CD4-positive, alpha-beta T cell treated with Interleukin-6 for 4 hours (primary cell): ENCODE results near the gene NACC2.

Experiments
- DNase-seq: peaks from one replicate; pipeline ENCODE4 v3.0.0-alpha.2; 2020; ENCODE audit warnings: mixed read lengths

The NACC2 gene, protein sequence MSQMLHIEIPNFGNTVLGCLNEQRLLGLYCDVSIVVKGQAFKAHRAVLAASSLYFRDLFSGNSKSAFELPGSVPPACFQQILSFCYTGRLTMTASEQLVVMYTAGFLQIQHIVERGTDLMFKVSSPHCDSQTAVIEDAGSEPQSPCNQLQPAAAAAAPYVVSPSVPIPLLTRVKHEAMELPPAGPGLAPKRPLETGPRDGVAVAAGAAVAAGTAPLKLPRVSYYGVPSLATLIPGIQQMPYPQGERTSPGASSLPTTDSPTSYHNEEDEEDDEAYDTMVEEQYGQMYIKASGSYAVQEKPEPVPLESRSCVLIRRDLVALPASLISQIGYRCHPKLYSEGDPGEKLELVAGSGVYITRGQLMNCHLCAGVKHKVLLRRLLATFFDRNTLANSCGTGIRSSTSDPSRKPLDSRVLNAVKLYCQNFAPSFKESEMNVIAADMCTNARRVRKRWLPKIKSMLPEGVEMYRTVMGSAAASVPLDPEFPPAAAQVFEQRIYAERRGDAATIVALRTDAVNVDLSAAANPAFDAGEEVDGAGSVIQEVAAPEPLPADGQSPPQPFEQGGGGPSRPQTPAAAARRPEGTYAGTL

DNA sequence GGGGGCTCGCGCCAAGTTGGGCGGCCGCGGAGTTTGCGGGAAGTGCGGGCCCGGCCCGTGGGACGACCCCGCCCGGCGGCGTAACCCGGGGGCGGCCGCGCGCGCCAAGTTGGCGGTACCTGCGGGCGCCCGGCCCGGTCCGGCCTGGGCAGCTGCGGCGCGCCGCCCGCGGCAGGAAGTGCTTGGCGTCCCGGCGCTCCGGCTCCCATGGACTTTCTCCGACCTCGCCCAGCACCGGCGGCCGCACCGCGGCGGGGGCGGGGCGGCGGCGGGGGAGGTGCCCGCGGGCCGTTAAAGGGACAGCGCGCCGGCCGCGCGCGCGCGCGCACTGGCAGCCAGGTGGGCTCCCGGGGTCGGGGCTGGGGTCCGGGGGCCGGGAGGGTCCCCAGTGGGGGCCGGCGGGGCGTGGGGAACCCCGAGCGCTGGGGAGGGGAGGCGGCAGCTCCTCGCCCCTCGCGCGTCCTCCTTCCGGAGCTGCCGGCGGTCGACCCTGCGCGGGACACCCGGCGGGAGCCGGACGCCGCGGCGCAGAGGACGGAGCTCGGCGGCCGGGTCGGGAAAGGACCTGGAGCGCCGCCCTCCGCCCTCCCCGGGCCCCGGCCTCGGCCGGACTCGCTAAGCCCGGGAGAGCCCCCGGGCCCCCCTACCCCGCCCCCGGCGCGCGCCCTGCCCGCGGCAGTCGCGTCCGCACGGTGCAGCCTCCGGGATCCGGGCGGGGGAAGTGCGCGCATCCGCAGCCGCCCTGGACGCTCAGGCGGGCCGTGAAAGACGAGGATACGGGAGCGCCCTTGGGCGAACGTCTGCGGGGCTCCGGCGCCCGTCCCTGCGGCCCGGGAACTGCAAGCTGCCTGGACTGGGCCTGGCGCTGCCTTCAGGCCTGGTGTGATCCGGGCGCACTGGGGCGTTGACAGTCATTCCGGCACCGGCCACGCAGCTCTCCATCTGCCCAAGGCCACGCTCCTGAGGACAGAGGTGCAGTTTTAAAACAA lies at the start of gene NACC2:
TSS of gene NACC2 (minus strand) at position 220 of the 989 bp plus-strand sequence. CDS start 44,768 bp downstream, outside the sequence.
- DNase-seq: peak; percentile 46

DNA sequence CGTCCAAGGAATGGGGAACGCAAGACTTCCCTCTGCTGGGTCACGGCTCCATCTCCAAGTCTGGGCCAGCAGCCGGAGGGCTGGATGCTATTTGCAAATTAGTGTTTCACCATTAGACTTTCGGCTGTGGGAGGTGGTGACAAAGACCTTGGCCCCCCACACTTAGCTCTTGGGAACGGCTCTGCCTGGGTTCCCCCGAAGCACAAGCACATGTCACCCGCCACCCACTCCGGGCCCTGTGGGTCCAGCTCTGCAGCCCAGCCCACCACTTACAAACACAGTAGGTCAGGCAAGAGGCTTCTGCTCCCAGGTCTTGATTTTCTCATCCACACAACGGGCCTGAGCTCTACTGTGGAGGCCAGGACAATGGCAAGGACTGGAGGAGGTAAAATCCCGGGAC lies 49.4 kb upstream of the NACC2 start:
- no peak for DNase-seq

DNA sequence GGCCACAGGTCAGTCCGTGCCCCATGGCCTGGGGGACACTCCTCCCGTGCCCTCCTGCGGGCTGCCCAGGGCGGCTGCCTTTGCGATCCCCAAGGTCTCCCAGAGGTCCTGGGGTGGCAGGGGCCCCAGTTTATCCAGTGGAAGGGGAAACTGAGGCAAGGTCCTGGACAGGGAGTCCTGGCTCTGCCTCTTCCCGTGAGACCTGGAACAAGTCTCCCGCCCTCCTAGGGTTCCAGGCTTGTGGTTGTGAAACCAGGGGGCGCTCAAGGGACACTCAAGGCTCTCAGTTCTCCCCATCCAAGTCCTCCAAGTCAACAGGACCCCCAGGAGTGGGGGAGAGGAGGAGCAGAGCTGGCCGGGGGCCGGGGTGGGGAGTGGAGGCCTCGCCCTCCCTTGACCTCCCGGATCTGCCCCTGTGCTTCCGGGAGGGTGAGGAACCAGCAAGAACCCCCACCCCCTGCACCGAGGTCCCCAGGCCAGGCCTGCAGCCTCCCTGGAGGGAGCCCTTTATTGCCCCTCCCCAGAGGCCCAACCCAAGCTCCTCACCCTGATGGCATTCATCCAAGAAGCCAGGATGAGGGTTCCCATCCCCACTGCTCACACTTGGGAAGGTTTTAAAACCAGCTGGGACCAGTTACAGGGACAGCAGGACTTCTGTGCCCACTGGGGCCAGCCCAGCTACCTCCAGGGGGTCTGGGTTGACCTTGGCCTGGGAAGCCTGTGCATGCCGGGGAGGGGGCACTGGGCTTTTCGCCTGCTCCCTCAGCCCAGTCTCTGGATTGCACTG lies 48.3 kb upstream of the NACC2 start:
- DNase-seq: no peak

DNA sequence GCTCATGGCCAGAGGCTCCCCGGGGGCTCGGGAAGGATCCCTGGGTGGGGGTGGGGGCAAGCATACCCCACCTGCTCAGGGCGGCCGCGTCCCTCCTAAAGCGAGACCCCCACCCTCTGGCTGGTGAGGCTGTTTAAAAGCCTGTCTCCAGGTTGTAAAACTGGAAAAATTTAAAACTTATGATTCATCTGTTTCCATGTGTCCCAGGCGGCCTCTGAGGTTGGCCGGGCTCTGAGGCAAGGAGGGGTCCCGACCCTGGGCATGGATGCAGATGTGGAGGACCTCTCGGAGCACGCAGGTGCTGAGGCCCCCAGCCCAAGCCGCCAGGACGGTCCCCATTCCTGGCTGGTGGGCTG lies 47.7 kb upstream of the NACC2 start:
- no peak for DNase-seq

- no peak for DNase-seq
These were observed 47.3 kb upstream of the NACC2 start for GRCh38 chr9:136142414-136142796.

DNA sequence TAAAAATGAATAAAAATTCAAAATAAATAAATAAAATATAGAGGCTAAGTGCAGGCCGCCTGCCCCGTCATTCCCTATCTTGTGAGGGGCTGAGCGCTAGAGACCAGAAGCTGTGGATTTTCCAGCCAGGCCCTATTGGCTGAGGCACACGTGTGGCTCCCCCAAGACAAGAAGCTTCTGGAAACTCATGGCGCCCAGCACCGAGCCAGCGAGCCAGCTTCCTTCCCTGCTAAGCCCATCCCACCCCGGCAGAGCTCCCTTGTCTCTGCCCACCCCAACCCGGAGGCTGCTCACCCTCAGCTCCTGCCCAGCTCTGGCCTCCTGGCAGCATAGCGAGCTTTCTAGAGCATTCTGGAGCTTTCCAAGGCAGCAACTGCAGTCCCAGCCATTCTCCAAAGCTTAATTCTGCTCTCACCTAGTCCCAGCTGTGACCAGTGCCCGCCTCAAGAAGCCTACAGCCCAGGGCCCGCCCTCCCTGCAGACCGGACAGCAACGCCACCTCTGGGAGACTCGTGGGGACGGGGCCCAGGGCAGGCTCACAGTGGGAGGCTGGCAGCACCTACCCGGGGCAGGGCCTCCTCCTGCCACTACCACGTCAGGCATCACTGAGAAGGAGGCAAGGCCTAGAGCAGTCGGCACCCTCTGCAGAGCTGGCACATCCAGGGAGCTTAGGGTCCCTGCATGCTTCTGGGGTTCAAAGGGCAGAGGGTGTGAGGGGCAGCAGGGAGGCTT lies 46.8 kb upstream of the NACC2 start:
- DNase-seq: no peak

DNA sequence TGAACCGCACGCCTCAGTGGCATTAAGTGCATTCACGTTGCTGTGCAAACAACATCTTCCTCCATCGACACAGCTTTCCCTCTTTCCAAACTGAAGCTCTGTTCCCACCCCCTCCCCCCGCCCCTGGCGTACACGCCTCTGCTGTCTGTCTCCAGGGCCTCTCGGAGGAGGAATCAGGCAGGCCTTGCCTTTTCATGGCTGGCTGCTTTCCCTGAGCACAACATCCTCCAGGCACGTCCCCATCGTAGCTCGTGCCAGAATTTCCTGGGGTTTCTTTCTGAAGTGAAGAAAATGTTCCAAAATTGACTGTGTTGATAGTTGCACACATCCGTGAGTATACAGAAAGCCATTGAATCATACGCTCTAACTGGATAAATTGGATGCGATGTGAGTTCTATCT lies 45.9 kb upstream of the NACC2 start:
- no peak for DNase-seq

DNA sequence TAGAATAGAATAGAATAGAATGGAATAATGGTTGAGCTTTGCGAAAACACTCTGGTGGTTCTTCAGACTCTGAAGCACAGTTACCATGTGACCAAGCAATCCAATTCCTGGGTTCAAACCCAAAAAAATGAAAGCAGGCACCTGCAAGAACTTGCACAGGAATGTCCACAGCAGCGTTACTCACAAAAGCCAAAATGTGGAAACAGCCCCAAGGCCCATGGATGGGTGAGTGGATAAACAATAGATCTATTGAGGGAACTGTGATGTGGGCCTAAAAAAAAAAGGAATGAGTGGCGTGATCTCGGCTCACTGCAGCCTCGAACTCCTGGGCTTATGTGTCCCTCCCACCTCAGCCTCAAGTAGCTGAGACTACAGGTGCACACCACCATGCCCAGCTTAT lies 45.0 kb upstream of the NACC2 start:
- no peak for DNase-seq

- DNase-seq: peak; percentile 50
These were observed 43.5 kb upstream of the NACC2 start for GRCh38 chr9:136138566-136138965.

GRCh38 chr9:136137321-136138265 lies 42.5 kb upstream of the NACC2 start:
- DNase-seq: no peak

DNA sequence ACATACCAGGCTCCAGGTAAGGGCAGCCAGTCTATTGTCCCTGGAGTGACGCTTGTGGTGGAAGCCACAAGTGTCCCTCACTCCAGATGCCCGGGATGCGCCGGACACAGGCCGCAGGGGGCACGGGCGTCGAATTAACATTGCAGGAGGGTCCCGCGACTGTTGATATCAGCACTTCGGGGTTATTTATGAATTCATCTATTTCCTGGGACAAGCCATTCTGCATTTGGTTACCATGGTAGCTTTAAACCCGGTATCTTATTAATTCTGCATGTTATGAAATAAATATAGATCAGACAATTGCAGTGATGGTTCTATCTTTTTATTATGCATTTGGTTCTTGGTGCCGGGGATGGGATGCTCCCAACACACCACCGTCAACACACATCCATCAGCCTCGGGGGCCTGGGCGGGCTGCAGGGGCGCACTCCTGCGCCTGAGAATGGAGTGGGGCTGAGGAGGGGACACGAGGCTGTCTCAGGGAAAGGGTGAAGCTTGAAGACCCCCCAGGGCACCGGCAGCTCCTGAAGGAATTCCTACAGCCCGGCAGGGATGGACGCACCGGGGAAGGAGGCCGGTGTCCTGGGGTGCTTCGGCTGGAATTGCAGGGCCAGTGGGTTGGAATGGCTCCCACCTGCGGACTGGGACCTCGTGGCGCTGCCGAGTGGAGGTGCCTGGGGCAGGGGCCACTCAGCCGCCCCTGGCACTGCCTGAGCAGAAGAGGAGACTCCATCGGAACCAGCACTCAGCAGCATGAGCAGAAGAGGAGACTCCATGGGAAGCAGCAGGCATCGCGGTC lies 41.2 kb upstream of the NACC2 start:
- DNase-seq: no peak

DNA sequence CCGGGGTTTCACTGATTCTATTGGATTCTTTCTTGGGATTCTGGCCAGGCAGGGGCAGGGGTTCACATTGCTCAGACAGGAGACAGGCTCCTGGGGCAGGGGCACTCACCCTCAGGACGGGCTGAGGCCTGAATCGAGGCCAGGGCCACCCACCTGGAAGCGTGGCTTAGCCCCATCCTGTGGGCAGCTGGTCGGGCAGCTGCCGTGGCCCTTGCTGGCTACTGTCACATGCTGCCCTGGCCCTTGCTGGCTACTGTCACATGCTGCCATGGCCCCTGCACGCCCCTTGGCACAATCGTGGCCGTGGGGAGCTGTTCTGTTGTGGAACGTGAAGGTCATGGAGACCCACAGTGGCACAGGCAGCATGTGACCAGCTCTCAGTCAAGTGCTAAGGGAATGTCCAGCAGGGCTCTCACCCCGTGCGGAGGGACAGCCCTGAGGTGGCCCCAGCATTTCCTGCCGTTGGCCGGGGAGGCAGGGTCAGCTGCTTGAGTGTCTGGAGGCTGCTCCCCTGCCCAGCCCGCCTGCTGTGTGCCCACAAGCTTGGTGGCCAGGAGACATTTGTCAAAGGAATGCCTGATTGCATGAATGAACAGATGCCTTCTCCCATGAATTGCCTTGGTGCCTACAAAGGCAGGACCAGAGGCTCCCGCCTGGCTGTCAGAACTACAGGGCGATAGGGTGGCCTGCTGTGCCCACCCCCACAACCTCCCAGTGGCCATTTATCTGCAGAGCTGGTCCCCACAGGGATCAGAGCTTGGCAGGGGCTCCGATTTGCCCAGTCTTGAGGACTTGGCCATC lies 40.4 kb upstream of the NACC2 start:
- DNase-seq: no peak

- DNase-seq: no peak
These were observed 38.9 kb upstream of the NACC2 start for GRCh38 chr9:136133959-136134484.

DNA sequence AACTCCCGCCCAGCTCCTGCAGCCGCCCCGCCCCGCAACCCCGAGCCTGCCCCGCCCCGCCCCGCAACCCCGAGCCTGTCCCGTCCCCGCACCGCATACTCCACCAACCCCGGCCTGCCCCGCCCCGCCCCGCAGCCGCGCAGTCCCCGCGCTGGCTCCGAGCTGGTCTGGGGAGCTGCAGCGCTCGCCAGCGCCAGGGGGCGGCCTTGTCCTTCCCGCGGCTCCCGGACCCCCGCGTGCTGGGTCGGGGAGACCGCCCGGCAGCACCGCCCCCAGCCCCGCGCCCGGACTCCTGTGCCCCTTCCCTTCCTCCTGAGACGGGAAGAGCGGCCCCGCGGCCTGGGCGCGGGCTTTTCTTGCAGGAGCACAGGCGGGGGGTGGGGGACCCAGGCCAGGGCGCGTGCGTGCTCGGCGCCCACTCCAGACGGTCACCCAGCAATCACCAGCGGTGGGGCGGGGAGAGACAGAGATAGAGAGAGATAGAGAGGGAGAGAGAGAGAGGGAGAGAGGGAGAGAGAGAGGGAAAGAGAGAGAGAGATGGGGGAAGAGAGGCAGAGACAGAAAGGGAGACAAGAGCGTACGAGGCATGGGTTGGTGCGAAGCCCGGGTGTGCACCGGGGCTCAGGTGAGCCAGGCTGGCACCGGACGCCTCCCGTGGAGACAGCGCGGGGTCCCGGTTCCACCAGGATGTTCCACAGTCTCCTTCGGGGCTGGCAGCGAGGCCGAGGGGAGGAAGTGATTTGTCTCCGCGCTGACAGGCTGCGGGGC lies 38.3 kb upstream of the NACC2 start:
- DNase-seq: peak; percentile 43

GRCh38 chr9:136132512-136133050 lies 37.5 kb upstream of the NACC2 start:
- DNase-seq: no peak

- no peak for DNase-seq
These were observed 36.8 kb upstream of the NACC2 start for GRCh38 chr9:136131629-136132511.

DNA sequence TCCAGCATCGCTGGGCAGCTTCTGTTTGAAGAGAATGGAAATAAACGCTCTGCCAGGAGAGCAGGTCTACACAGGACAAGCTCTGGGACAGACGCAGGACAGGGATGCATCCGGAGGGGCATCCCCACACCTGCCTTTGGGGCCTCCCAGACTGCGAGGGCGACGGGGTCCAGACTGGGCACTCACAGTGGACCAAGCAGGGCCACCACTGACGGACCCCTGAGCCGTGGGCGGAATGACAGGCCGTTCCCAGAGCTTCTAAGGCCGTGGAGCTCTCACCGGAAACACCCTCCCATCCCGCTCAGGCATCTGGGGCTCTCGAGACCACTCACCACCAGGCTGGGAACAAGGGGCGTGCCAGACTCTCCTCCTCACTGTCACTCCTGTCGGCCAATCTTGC lies 34.1 kb upstream of the NACC2 start:
- no peak for DNase-seq
